ENCODE data around the gene ZNF500.

The ZNF500 gene

DNA sequence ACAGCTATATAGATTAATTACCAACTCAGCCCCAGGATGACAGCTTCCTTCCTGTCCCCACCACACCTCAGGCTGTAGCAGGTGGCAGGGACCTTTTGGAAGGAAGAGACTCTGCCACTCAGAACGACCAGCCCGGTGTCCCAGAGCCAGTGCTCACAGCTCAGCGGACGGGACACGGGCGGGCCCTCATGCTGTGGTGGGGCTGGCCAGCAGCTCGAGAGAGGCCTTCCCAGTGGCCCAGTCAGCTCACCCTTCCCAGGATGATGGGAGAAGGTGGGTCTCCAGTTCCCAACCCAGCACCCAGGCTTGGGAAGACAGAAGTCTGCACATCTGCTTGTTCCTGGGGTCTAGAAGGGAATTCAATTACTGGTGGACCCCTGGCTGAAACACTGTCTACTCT lies 63.1 kb downstream of the ZNF500 start:
- TF ChIP-seq, protein P1, sequence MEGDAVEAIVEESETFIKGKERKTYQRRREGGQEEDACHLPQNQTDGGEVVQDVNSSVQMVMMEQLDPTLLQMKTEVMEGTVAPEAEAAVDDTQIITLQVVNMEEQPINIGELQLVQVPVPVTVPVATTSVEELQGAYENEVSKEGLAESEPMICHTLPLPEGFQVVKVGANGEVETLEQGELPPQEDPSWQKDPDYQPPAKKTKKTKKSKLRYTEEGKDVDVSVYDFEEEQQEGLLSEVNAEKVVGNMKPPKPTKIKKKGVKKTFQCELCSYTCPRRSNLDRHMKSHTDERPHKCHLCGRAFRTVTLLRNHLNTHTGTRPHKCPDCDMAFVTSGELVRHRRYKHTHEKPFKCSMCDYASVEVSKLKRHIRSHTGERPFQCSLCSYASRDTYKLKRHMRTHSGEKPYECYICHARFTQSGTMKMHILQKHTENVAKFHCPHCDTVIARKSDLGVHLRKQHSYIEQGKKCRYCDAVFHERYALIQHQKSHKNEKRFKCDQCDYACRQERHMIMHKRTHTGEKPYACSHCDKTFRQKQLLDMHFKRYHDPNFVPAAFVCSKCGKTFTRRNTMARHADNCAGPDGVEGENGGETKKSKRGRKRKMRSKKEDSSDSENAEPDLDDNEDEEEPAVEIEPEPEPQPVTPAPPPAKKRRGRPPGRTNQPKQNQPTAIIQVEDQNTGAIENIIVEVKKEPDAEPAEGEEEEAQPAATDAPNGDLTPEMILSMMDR (IDR thresholded peaks at IDR 0.05; ENCODE audit: low read depth, low read length), result no peak
- Histone ChIP-seq H3K4me3 (ENCODE audit: low read depth, low read length) (no peak overlapping the region), H3K9me3 (no peaks in the 10 kb centered on the region), H3K27me3 (no peaks in the 10 kb centered on the region), H3K36me3 (peaks cover 55% of the 10 kb centered on the region), H3K4me1 (no peaks in the 10 kb centered on the region)
- DNase-seq, result no peak

GRCh38 chr16:4702466-4702808 lies 64.5 kb downstream of the ZNF500 start:
- TF ChIP-seq, protein P1 (IDR thresholded peaks at IDR 0.05; ENCODE audit: low read depth, low read length), result no peak
- Histone ChIP-seq H3K27me3 (no peaks in the 10 kb centered on the region), H3K4me1 (no peaks in the 10 kb centered on the region), H3K4me3 (ENCODE audit: low read depth, low read length) (no peak overlapping the region), H3K9me3 (no peaks in the 10 kb centered on the region), H3K36me3 (peaks cover 55% of the 10 kb centered on the region)
- DNase-seq, result no peak

DNA sequence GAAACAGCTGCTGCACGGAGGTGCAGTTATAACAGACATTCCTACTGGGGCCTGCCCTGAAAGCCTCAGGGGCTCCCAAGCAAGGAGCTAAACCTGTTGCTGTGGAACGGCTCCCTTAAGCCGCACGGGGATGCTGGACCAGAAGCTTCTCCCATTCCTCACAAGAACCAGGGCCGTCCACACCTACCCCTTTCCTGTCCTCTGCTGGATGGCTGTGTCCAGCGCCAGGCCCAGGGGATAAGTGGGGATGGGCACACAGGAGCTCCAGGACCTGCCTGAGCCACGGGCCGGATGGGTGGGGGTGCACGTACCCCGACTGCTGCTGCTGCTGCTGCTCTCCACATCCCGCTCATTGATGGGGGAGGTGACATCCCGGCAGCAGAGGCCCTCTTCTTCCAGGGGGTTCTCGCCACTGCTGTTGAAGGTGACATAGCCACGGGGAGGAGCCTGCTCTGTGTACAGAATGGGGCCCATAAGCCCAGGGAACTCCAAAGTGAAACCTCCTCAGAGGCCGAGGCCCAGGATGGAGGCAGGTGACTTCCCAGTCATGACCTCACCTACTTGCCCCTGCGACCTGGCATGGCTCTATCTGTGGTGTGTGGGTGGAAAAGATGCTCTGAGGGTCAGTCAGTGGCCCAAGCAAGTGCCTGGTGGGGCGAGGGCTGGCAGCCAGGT lies 65.0 kb downstream of the ZNF500 start:
- DNase-seq, result no peak
- Histone ChIP-seq H3K27me3 (no peaks in the 10 kb centered on the region), H3K36me3 (peaks cover 57% of the 10 kb centered on the region), H3K4me3 (ENCODE audit: low read depth, low read length) (no peak overlapping the region), H3K4me1 (no peaks in the 10 kb centered on the region), H3K9me3 (no peaks in the 10 kb centered on the region)
- TF ChIP-seq, protein P1 (IDR thresholded peaks at IDR 0.05; ENCODE audit: low read depth, low read length), result no peak

DNA sequence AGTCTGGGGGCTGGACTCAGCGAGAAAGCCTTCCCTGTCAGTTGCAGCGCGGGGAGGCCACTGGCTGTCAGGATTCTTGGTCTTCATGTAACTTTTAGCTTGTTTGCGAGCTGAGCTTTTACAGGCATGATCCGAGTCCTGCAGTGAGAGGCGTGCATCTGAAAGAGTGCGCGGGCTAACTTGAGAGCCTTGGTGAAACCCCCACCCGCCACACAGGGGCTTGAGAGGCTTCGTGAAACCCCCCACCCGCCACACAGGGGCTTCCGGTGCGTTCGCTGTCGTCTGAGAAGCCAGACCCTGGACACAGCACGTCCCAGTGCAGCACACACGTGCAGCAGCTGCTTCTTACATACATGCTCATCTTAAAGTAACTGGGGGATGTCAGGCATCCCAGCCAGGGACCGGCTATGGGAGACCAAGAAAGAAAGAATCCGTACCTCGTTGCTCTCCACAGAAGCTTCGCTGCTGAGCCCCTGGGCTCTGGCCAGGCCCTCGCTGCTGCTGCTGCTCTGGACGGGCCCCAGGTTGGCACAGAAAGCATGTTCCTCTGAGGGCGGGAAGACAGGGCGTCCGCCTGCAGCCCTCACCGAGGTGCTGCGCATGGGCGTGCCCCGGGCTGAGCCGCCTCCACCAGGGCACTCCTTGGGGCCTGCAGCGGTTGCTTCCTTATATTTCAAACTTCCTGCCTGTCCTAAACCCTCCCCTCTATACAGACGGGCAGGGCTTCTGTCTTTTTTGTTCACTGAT lies 65.8 kb downstream of the ZNF500 start:
- Histone ChIP-seq H3K9me3 (no peaks in the 10 kb centered on the region), H3K27me3 (no peaks in the 10 kb centered on the region), H3K4me3 (ENCODE audit: low read depth, low read length) (no peak overlapping the region), H3K4me1 (no peaks in the 10 kb centered on the region; the same call in 1 of the 2 replicates), H3K36me3 (peaks cover 64% of the 10 kb centered on the region)
- TF ChIP-seq, protein P1 (IDR thresholded peaks at IDR 0.05; ENCODE audit: low read depth, low read length), result no peak
- DNase-seq, result no peak

GRCh38 chr16:4700380-4700996 lies 66.5 kb downstream of the ZNF500 start:
- Histone ChIP-seq H3K4me1 (no peaks in the 10 kb centered on the region; the same call in 1 of the 2 replicates), H3K9me3 (no peaks in the 10 kb centered on the region), H3K36me3 (peaks cover 71% of the 10 kb centered on the region), H3K4me3 (ENCODE audit: low read depth, low read length) (no peak overlapping the region), H3K27me3 (no peaks in the 10 kb centered on the region)
- TF ChIP-seq, protein P1 (IDR thresholded peaks at IDR 0.05; ENCODE audit: low read depth, low read length), result no peak
- no peak for DNase-seq
